Natural killer cell (primary cell): ENCODE measurements around the gene CPPED1. TPM values are rescaled to one million over a fixed set of nuclear protein-coding genes. Genes with fewer than 3 reads are reported as not detected.
A peak's percentile ranks its signal among the peaks of the same experiment; 100 is the strongest.

ENCODE experiments used
- ATAC-seq, 3 donors: fragments of 150-1000 bp in 2 of 3; fragments of 200-7000 bp in 1 of 3; cut with Tn5 transposase; 1 replicate in 1 of 3; 2 replicates in 2 of 3; pipeline ENCODE4 v1.10.0; 2021; ENCODE audit warnings: mild to moderate bottlenecking in 2 of 3, moderate library complexity in 2 of 3
- DNase-seq, 2 donors: peaks; one replicate each; pipeline versions ENCODE4 v3.0.0 to v3.0.0-alpha.2; 2013 to 2021; ENCODE audit warnings: mixed read lengths in 1 of 2
- H3K27ac ChIP-seq: one replicate; pipeline ENCODE4 v1.5.1; 2013; ENCODE audit warnings: mild to moderate bottlenecking, low read length
- H3K27me3 ChIP-seq: one replicate; pipeline ENCODE4 v1.6.1; 2013; ENCODE audit warnings: low read length; ENCODE audit not compliant: control insufficient read depth, insufficient read depth
- H3K36me3 ChIP-seq: one replicate; pipeline ENCODE4 v1.6.1; 2013; ENCODE audit warnings: low read length; ENCODE audit not compliant: control insufficient read depth, insufficient read depth
- H3K4me1 ChIP-seq: one replicate; pipeline ENCODE4 v1.6.1; 2013; ENCODE audit warnings: low read length; ENCODE audit not compliant: control insufficient read depth, insufficient read depth
- H3K4me3 ChIP-seq: one replicate; pipeline ENCODE4 v1.5.1; 2013; ENCODE audit warnings: low read length
- H3K9me3 ChIP-seq: one replicate; pipeline ENCODE4 v1.6.1; 2013; ENCODE audit warnings: low read length; ENCODE audit not compliant: control insufficient read depth, insufficient read depth
- H3K27ac Mint-ChIP-seq, 2 donors: one replicate each; pipeline ENCODE4 v1.8.0; 2022; ENCODE audit warnings: mild to moderate bottlenecking in 2 of 2, mixed read lengths in 2 of 2, moderate library complexity in 1 of 2
- H3K27me3 Mint-ChIP-seq, 2 donors: one replicate each; pipeline ENCODE4 v1.8.0; 2022; ENCODE audit warnings: low read depth in 2 of 2, mixed read lengths in 2 of 2
- H3K36me3 Mint-ChIP-seq: one replicate; pipeline ENCODE4 v1.8.0; 2022; ENCODE audit warnings: mixed read lengths
- H3K4me1 Mint-ChIP-seq, 2 donors: one replicate each; pipeline ENCODE4 v1.8.0; 2022; ENCODE audit warnings: mixed read lengths in 2 of 2
- H3K4me3 Mint-ChIP-seq: one replicate; pipeline ENCODE4 v1.8.0; 2022; ENCODE audit warnings: mild to moderate bottlenecking, moderate library complexity, mixed read lengths
- H3K9me3 Mint-ChIP-seq, 2 donors: one replicate each; pipeline ENCODE4 v1.8.0; 2022; ENCODE audit warnings: mixed read lengths in 2 of 2
- CTCF ChIP-seq: fragments of 200-600 bp; IDR thresholded peaks from one replicate; pipeline ENCODE4 v1.8.0; 2022; ENCODE audit warnings: antibody characterized with exemption
- WGBS: methylation state at CpG from one replicate; pipeline ENCODE4 v1.1.7; 2013; ENCODE audit warnings: missing lambda C conversion rate; ENCODE audit not compliant: insufficient coverage; 5-methylcytosine and 5-hydroxymethylcytosine counted together
- intact Hi-C: fragments of 100-400 bp; cut with micrococcal nuclease; formaldehyde crosslinking; loops from one replicate; pipeline ENCODE4 v1.14.2; 2022
- total RNA-seq, 4 donors: library from RNA; stranded (reverse); fragments of 120-200 nt in 1 of 4; gene quantifications; one replicate each; pipeline versions ENCODE4 v1.2.3 to v1.2.4, GENCODE V29; 2013 to 2022

CPPED1 gene
- total RNA-seq, 3 donors from 2014 or later (not counting 1 experiment from before 2014, with no cell fraction given) = 10.3 to 18.3 (median 16.4) TPM

DNA sequence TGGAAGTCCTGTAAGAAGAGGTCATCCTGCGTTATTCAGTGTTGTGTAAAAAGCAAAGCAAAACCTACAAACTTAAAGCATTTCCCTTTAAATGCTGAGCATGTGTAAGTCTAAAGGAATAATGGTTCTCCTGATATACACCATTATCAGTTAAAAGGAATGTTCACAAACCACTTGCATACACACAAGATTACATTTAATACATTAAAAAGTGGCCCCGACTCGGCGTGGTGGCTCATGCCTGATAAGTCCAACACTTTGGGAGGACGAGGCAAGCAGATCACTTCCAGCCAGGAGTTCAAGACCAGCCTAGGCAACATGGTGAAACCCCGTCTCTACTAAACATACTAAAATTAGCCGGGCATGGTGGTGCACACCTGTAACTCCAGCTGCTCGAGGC, 30.5 kb downstream of the CPPED1 start:
- Mint-ChIP-seq H3K27ac (no peak overlapping the region), H3K27me3 (no peaks in the 10 kb centered on the region), H3K4me3 (no peak overlapping the region), H3K9me3 (no peaks in the 10 kb centered on the region), H3K4me1 (peaks cover 2 to 3% of the 10 kb centered on the region in 2 donors), H3K36me3 (no peaks in the 10 kb centered on the region)
- H3K4me1 ChIP-seq = no peaks in the 10 kb centered on the region
- no peak overlapping the region for H3K27ac ChIP-seq
- no peak for DNase-seq
- H3K9me3 ChIP-seq = no peaks in the 10 kb centered on the region
- TF ChIP-seq CTCF = no peak
- H3K36me3 ChIP-seq = no peaks in the 10 kb centered on the region
- H3K27me3 ChIP-seq = no peaks in the 10 kb centered on the region
- WGBS = 93% methylated on average over 7 of the region's 8 CpGs
- intact Hi-C loops = no loop called here
- no peak for ATAC-seq
- no peak overlapping the region for H3K4me3 ChIP-seq

- Mint-ChIP-seq H3K27ac (no peak overlapping the region), H3K36me3 (no peaks in the 10 kb centered on the region), H3K27me3 (no peaks in the 10 kb centered on the region), H3K9me3 (no peaks in the 10 kb centered on the region), H3K4me3 (no peak overlapping the region), H3K4me1 (peaks cover 8 to 18% of the 10 kb centered on the region in 2 donors)
- Histone ChIP-seq H3K27me3 (no peaks in the 10 kb centered on the region), H3K27ac (no peak overlapping the region), H3K4me3 (no peak overlapping the region), H3K36me3 (no peaks in the 10 kb centered on the region), H3K9me3 (no peaks in the 10 kb centered on the region), H3K4me1 (no peaks in the 10 kb centered on the region)
- no peak for TF ChIP-seq CTCF
- WGBS = 95% methylated on average over 5 of the region's 5 CpGs
- intact Hi-C loops = no loop called here
- DNase-seq (no peak), ATAC-seq (no peak)
These were observed 32.3 kb downstream of the CPPED1 start for GRCh38 chr16:12771341-12771798.

- Mint-ChIP-seq H3K27ac (no peak overlapping the region), H3K27me3 (no peaks in the 10 kb centered on the region), H3K4me1 (peaks cover 8 to 21% of the 10 kb centered on the region in 2 donors), H3K36me3 (no peaks in the 10 kb centered on the region), H3K4me3 (no peak overlapping the region), H3K9me3 (no peaks in the 10 kb centered on the region)
- Histone ChIP-seq H3K27me3 (no peaks in the 10 kb centered on the region), H3K36me3 (no peaks in the 10 kb centered on the region), H3K9me3 (no peaks in the 10 kb centered on the region), H3K27ac (no peak overlapping the region), H3K4me3 (no peak overlapping the region), H3K4me1 (no peaks in the 10 kb centered on the region)
- WGBS = 95% methylated on average over 7 of the region's 7 CpGs
- no peak for ATAC-seq
- no peak for DNase-seq
- TF ChIP-seq CTCF = no peak
- intact Hi-C loops = no loop called here
These were observed 34.2 kb downstream of the CPPED1 start for GRCh38 chr16:12769525-12769924.

DNA sequence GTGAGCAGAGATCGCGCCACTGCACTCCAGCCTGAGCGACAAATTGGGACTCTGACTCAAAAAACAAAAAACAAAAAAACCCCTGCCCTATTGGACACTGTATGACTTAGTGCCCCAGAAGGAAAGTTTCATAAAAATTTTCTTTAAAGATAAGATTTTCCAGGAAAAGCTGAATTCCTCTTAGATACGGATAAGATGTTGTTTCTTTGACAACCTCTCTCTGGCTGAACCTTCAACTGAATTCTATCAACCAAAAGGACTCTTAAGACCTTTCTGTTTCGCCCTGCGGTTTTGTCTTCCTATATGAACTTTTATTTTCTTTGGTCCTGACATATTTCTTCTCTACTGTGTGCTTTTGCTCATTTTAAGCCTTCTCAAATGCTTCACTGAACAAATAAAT, 35.8 kb downstream of the CPPED1 start:
- no peaks in the 10 kb centered on the region for H3K9me3 ChIP-seq
- Mint-ChIP-seq H3K4me3 (peak overlapping the region; percentile 14), H3K9me3 (no peaks in the 10 kb centered on the region), H3K27ac (peak overlapping the region; percentile 25 to 39), H3K27me3 (no peaks in the 10 kb centered on the region), H3K4me1 (peaks cover 8 to 21% of the 10 kb centered on the region in 2 donors), H3K36me3 (no peaks in the 10 kb centered on the region)
- intact Hi-C loops = no loop called here
- no peaks in the 10 kb centered on the region for H3K36me3 ChIP-seq
- H3K4me1 ChIP-seq = no peaks in the 10 kb centered on the region
- WGBS = 96% methylated on average over 6 of the region's 6 CpGs
- TF ChIP-seq CTCF = no peak
- no peaks in the 10 kb centered on the region for H3K27me3 ChIP-seq
- ATAC-seq = peak in 1 of 3 donors; percentile 54
- H3K27ac ChIP-seq = no peak overlapping the region
- no peak overlapping the region for H3K4me3 ChIP-seq
- no peak for DNase-seq
